KOPT-K1 (cell line): ENCODE measurements around the gene LSM4.
A peak's percentile ranks its signal among the peaks of the same experiment; 100 is the strongest.

Source experiments
- H3K27ac ChIP-seq: fragments of 200-600 bp; sonication (generic); 2 replicates; pipeline ENCODE4 v1.5.1; 2016; ENCODE audit warnings: antibody characterized with exemption, mild to moderate bottlenecking, low read depth, low read length; ENCODE audit not compliant: poor library complexity, severe bottlenecking
- H3K36me3 ChIP-seq: fragments of 200-600 bp; sonication (generic); 2 replicates; pipeline ENCODE4 v1.5.1; 2017; ENCODE audit warnings: antibody characterized with exemption, mild to moderate bottlenecking, low read length, moderate library complexity; ENCODE audit not compliant: insufficient read depth
- H3K9me3 ChIP-seq: fragments of 200-600 bp; sonication (generic); 2 replicates; pipeline ENCODE4 v1.5.1; 2017; ENCODE audit warnings: antibody characterized with exemption, low read length, mild to moderate bottlenecking; ENCODE audit not compliant: insufficient read depth, poor library complexity, severe bottlenecking

The LSM4 gene

DNA sequence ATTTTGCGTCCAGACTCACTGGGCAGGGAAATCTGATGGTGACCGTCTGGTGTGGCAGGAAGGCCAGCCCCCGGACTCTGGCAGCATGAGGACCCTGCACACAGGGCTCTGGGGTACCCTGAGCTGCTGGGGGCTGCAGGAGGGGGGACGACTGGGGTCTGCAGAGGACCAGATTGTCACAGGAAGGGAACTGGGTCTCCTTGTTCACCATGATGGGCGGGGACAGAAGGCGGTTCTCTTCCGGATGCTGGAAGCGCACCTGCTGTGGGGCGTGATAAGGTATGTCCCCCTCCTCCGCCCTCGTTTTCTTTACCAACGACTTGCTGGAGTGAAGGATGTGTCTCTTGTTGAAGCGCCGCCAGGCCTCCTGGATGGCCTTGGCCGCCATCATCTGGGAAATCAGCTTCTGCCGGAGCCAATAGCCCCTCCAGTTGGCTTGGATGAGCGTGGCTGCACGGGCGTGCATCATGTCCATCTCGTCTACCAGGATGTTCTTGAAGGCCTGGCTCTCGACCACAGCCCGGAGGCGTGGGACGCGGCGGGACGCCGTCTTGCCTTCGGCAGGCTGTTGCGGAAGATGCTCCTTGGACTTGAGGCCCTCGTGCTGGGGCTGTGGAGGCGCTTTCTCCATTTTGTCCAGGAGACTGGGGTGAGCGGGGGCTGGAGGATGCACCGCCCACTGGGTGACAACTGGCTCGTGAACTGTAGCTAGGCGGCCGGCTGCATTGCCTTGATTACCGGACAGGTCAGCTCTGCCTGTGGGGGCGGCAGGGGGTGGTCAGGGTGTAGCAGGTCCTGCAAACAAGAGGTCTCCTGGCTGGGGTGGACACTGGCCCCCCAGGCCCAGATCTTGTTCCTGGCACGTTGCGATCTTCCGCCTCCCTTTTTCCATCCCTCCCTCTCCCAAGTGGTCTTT, 55.8 kb downstream of the LSM4 start:
- peaks cover 3% of the 10 kb centered on the region; the same call in 1 of the 2 replicates for H3K36me3 ChIP-seq
- no peaks in the 10 kb centered on the region for H3K9me3 ChIP-seq
- H3K27ac ChIP-seq: peak overlapping the region; percentile 73

DNA sequence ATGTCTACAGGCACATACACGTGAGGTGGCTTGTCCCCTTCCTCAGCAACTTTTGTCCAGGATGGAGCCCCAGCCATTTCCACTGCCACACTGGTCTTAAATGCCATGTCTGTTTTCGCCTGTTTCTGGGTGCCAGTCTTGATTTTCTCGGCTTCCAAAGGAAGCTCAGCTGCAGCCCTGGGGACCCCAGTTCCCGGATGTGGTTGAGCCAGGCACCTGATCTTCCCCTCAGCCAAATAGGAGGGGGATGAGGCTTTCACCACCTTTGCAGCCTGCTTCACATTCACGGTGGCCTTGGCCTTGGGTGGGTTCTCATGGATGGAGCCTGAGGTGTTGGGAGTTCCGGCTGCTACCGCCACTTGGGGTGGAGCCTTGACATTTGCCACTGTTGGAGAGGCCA, 57.3 kb downstream of the LSM4 start:
- no peaks in the 10 kb centered on the region for H3K9me3 ChIP-seq
- peak overlapping the region; percentile 73 for H3K27ac ChIP-seq
- H3K36me3 ChIP-seq: peaks cover 3% of the 10 kb centered on the region; the same call in 1 of the 2 replicates

DNA sequence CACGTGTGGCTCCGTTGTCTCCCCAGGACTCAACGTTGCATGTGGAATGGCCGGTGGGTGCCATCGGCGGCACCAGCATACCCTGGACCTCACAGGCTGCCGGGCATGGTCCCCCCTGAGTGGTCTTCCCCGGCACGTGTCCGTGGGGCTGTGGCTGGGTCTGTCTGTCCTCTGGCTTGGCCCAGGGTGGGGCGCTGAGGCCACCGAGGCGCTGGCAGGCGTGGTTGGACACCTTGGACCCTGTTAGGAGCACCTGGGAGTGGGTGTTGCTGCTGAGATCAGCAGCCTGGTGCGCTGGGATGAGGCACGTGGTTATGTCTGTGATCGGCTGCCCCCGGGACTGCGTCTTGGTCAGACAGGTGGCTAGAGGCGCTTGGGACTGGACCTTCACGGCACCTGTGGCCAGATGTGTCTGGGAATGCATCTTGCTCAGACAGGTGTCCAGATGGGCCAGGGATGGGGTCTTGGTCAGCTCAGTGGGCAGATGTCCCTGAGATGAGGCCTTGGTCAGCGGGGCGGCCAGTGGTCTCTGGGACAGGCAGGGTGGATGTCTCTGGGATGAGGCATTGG, 57.8 kb downstream of the LSM4 start:
- no peaks in the 10 kb centered on the region for H3K9me3 ChIP-seq
- H3K27ac ChIP-seq: peak overlapping the region; percentile 73
- peaks cover 3% of the 10 kb centered on the region; the same call in 1 of the 2 replicates for H3K36me3 ChIP-seq

DNA sequence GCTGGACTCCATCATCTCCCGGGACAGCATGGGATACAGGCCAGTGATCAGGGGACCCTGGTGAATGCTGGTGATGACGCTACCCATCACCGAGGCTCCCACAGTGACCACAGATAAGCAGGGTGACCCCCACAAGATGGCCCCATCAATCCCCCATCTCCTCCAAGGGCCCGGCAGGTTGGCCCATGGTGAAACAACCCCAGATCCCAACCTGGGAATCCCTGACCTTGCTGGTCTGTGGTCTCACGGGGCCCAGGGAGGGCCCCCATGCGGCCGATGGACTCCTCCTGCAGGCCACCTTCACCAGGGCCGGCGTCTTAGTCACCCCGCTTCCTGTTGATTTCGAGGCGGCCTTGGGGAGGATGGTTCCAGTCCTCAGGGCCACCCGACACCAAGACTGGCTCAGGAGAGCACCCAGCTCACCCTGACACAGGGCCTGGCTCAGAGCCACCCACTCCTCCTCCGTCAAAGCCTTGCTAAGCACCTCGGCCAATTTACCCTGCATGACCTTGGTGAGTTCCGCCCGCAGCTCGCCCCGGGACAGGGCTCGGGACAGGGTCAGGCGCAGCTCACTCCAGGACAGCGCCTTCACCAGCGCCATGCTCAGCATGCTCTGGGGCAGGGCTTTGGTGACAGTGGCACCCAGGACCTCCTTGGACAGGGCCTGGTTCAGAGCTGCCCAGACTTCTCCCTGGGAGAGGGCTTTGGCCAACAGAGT, 58.6 kb downstream of the LSM4 start:
- Histone ChIP-seq H3K9me3 (no peaks in the 10 kb centered on the region), H3K36me3 (peaks cover 3% of the 10 kb centered on the region; the same call in 1 of the 2 replicates), H3K27ac (no peak overlapping the region)

DNA sequence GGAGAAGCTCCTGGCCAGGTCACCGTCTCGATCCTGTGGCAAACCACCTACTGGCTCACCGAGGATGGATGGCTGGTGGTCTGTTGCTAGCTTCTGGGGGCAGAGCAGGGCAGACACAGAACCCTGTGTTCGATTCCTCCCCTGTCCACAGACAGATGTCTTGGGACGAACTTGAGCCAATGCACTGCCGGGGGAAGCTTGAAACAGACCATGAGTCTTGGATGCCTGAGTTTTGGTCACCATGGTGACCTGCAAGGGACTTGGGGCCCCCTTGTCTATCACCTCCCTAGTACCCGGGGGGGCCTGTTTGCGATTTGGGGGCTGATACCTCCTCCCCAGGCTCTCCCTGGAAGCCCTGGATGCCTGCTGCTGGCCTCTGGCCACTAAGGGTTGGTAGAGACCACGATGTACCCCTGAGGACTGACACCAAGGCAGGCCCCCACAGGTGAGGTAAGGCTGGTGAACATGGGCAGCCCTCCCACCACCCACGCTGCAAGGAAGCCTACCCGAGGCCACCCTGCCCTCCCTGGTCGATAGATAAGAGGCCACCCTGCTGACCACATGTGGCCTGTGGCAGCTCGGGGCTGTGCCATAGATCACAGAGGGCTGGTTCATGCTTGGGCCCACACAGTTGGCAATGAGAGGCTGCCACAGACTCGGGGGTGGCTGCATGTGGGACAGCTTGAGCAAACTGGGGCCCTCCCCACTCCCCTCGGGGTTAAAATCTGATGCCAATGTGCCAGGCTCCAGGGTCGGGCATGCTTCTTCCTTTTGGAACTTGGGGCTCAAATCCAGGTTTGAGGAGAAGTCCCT, 59.3 kb downstream of the LSM4 start:
- Histone ChIP-seq H3K27ac (no peak overlapping the region), H3K36me3 (peaks cover 3% of the 10 kb centered on the region; the same call in 1 of the 2 replicates)

DNA sequence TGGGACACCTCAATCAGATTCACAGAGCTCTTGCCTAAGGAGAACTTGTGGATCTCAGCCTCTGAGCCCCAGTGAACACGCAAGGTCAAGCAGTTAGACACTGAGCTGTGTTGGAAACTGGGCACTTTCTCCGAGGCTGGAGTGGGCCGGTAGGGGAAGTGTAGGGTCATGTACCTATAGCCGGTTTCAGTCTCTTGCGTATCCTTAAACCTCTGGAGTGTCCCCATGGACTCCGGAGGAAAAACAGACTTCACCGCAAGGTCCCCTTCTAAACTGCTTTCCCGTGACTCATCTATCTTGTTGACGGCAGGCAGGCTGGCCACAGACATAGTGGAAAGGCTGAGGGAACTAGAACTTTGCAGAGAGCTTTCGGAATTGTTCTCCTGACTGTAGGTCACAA, 60.0 kb downstream of the LSM4 start:
- H3K9me3 ChIP-seq: no peaks in the 10 kb centered on the region
- peaks cover 3% of the 10 kb centered on the region; the same call in 1 of the 2 replicates for H3K36me3 ChIP-seq
- H3K27ac ChIP-seq: no peak overlapping the region

More for the DNA sequence above, 59.3 kb downstream of the LSM4 start:
- H3K9me3 ChIP-seq: no peaks in the 10 kb centered on the region

DNA sequence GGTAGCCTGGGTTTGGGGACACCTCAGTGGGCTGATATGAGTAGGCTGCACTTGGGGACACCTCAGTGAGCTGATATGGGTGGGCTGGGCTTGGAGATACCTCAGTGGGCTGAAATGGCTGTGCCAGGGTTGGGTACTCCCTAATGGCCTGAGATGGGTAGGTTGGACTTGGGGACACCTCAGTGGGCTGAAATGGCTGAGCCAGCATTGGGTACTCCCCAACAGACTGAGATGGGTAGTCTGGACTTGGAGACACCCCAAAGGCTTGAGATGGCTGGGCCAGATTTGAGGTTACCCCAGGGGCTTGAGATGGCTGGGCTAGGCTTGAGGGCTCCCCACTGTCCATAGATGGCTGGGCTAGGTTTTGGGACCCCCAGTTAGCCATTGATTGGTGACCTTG, 60.7 kb downstream of the LSM4 start:
- no peaks in the 10 kb centered on the region for H3K9me3 ChIP-seq
- H3K27ac ChIP-seq: no peak overlapping the region
- H3K36me3 ChIP-seq: peaks cover 3% of the 10 kb centered on the region; the same call in 1 of the 2 replicates

DNA sequence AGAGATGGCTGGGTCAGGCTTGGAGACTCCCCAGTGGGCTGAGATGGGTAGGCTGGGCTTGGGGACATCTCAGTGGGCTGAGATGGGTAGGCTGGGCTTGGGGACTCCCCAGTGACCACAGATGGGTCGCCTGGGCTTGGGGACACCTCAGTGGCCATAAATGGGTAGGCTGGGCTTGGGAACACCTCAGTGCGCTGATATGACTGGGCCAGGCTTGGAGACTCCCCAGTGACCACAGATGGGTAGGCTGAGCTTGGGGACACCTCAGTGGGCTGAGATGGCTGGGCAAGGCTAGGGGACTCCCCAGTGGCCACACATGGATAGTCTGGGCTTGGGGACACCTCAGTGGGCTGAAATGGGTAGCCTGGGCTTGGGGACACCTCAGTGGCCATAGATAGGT, 61.4 kb downstream of the LSM4 start:
- peaks cover 3% of the 10 kb centered on the region; the same call in 1 of the 2 replicates for H3K36me3 ChIP-seq
- H3K27ac ChIP-seq: no peak overlapping the region
- no peaks in the 10 kb centered on the region for H3K9me3 ChIP-seq

DNA sequence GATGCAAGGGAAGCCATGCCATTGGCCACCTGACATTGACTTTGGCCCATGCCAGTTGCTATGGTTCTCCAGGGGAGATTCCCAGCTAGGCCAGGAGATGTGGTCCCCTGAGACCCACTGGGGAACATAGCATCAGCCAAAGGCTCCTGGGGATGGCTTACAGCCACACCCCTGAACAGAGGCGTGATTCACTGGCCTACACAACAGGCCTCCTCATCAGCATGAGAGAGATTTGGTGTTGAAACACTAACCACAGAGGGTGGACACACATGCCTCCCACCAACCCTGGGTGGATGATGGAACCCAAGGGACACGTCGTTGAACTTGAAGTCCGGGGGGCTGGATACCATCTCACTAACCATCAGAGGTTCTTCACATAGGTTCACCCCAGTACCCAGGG, 63.0 kb downstream of the LSM4 start:
- H3K27ac ChIP-seq: no peak overlapping the region
- no peaks in the 10 kb centered on the region; the same call in 1 of the 2 replicates for H3K36me3 ChIP-seq
- no peaks in the 10 kb centered on the region for H3K9me3 ChIP-seq

DNA sequence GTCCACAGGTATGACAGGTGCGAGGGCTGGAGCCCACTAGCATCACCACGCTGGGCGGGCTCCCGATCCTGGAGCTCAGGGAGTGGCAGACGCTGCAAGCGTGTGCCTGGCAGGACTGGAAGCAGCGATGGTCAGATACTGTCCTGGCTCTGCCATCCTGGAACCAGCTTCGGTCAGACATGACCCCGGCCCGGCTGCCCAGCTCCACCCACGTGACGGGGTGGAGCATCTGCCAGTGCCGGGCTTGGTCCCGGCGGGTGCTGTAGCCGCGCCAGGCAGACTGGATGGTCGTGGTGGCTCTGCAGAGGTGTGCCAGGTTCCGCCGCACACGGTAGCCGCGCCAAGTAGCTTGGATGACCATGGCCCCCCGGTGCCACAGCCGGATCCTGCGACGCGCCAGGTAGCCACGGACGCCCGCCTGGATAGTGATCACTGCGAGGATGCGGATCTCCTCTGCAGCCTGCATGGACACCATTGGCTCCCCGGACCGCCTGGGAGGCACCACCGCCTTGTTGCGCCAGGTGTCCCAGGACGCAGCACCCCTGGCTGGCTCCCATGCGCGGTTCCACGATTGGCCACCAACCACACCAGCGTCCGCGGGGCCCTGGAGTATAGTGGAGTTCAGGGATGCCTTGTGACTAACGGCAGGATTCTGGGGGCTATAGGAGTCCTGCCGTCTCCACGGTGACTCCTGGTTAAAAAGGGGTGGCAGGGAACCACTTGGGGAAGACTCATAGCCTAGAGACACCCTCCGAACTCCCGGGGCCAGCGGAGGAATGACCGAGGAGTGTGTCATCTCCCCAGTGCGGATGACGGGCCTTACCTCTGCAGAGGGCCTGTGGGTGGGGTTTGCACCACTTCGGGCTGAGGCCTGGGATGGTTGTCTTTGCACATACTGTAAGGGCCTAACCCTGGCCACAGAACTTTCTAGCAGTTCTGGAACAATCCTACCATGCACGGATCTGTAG, 65.1 kb downstream of the LSM4 start:
- Histone ChIP-seq H3K9me3 (no peaks in the 10 kb centered on the region), H3K27ac (no peak overlapping the region), H3K36me3 (no peaks in the 10 kb centered on the region)
